ENCODE data around the gene SLIT1.
A peak's percentile ranks its signal among the peaks of the same experiment; 100 is the strongest.

Gene SLIT1

DNA sequence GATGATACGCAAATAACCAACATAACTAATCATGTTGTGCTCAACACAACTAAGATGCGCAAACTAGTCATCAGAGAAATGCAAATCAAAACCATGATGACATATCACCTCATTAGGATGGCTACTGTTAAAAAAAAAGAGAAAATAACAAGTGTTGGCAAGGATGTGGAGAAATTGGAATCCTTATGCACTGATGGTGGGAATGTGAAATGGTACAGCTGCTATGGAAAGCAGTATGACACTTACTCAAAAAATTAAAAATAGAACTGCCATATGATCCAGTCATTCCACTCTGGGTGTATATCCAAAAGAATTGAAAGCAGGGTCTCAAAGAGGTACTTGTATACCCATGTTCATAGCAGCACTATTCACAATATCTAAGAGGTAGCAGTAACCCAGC is 42.9 kb downstream of the SLIT1 start:
- TF ChIP-seq, protein P1, sequence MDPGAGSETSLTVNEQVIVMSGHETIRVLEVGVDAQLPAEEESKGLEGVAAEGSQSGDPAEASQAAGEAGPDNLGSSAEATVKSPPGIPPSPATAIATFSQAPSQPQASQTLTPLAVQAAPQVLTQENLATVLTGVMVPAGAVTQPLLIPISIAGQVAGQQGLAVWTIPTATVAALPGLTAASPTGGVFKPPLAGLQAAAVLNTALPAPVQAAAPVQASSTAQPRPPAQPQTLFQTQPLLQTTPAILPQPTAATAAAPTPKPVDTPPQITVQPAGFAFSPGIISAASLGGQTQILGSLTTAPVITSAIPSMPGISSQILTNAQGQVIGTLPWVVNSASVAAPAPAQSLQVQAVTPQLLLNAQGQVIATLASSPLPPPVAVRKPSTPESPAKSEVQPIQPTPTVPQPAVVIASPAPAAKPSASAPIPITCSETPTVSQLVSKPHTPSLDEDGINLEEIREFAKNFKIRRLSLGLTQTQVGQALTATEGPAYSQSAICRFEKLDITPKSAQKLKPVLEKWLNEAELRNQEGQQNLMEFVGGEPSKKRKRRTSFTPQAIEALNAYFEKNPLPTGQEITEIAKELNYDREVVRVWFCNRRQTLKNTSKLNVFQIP (CRISPR knock-in tag; IDR thresholded peaks at IDR 0.05; ENCODE audit: borderline replicate concordance, low read depth), result no peak
- TF ChIP-seq, protein P2, sequence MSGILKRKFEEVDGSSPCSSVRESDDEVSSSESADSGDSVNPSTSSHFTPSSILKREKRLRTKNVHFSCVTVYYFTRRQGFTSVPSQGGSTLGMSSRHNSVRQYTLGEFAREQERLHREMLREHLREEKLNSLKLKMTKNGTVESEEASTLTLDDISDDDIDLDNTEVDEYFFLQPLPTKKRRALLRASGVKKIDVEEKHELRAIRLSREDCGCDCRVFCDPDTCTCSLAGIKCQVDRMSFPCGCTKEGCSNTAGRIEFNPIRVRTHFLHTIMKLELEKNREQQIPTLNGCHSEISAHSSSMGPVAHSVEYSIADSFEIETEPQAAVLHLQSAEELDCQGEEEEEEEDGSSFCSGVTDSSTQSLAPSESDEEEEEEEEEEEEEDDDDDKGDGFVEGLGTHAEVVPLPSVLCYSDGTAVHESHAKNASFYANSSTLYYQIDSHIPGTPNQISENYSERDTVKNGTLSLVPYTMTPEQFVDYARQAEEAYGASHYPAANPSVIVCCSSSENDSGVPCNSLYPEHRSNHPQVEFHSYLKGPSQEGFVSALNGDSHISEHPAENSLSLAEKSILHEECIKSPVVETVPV (CRISPR knock-in tag; IDR thresholded peaks at IDR 0.05), result no peak
- TF ChIP-seq ISL1 (CRISPR knock-in tag; IDR thresholded peaks at IDR 0.05), result no peak
- no peak for TF ChIP-seq ZNF565 (CRISPR knock-in tag; conservative IDR thresholded peaks at IDR 0.05; ENCODE audit: low read depth)
- TF ChIP-seq ESRRG (CRISPR knock-in tag; IDR thresholded peaks at IDR 0.05), result no peak
- no peak for TF ChIP-seq TCF4 (CRISPR knock-in tag; IDR thresholded peaks at IDR 0.05; ENCODE audit: borderline replicate concordance)
- no peak for ATAC-seq

DNA sequence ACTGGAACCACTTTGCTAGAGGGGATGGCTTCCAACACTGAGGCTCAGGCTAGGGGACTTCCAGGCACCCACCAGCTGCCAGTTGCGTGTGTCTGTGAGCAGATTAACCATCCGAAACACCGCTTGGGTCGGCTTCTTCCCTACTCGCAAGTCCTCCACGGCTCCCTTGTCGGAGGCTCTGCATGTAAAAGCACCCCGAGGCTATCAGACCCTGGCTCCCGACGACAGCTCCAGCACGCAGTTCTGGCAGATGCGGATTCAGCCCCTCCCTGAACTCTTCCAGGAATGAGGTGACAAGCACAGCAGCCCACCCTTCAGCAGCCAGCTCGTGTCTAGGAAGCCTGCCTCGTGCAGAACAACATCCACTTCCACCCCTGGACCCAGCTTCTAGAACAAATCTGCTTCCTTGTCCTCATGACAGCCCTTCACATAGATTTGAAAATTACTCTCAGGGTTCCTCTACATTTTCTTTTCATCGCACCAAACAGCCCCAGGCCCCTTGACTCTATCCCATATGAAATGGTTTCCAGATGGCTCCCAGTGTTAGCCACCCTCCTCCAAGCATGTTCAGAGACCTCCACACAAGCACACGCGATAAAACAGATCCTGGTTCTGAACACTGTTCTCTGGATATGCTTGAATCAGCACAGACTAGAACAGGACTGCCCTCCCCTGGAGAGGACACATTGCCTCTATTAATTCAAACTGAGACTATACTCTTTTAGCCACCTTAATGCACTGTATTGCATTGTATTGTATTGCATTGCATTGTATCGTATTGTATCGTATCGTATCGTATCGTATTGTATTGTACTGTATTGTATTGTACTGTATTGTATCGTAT is 44.6 kb downstream of the SLIT1 start:
- ATAC-seq, result peak; percentile 25; the same call in 2 of the 3 replicates
- TF ChIP-seq TCF4 (CRISPR knock-in tag; IDR thresholded peaks at IDR 0.05; ENCODE audit: borderline replicate concordance), result peak; percentile 49; the same call in 1 of the 2 replicates
- TF ChIP-seq GLIS3 (CRISPR knock-in tag; IDR thresholded peaks at IDR 0.05), result no peak
- no peak for TF ChIP-seq ESRRG (CRISPR knock-in tag; IDR thresholded peaks at IDR 0.05)
- TF ChIP-seq ZC3H10 (CRISPR knock-in tag; IDR thresholded peaks at IDR 0.05), result no peak
- peak; percentile 92 for TF ChIP-seq ZNF70 (CRISPR knock-in tag; IDR thresholded peaks at IDR 0.05)
- TF ChIP-seq, protein P3, sequence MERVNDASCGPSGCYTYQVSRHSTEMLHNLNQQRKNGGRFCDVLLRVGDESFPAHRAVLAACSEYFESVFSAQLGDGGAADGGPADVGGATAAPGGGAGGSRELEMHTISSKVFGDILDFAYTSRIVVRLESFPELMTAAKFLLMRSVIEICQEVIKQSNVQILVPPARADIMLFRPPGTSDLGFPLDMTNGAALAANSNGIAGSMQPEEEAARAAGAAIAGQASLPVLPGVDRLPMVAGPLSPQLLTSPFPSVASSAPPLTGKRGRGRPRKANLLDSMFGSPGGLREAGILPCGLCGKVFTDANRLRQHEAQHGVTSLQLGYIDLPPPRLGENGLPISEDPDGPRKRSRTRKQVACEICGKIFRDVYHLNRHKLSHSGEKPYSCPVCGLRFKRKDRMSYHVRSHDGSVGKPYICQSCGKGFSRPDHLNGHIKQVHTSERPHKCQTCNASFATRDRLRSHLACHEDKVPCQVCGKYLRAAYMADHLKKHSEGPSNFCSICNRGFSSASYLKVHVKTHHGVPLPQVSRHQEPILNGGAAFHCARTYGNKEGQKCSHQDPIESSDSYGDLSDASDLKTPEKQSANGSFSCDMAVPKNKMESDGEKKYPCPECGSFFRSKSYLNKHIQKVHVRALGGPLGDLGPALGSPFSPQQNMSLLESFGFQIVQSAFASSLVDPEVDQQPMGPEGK (CRISPR knock-in tag; IDR thresholded peaks at IDR 0.05; ENCODE audit: borderline replicate concordance), result no peak
- TF ChIP-seq ZNF8 (CRISPR knock-in tag; IDR thresholded peaks at IDR 0.05), result no peak
- no peak for TF ChIP-seq ISL1 (CRISPR knock-in tag; IDR thresholded peaks at IDR 0.05)

DNA sequence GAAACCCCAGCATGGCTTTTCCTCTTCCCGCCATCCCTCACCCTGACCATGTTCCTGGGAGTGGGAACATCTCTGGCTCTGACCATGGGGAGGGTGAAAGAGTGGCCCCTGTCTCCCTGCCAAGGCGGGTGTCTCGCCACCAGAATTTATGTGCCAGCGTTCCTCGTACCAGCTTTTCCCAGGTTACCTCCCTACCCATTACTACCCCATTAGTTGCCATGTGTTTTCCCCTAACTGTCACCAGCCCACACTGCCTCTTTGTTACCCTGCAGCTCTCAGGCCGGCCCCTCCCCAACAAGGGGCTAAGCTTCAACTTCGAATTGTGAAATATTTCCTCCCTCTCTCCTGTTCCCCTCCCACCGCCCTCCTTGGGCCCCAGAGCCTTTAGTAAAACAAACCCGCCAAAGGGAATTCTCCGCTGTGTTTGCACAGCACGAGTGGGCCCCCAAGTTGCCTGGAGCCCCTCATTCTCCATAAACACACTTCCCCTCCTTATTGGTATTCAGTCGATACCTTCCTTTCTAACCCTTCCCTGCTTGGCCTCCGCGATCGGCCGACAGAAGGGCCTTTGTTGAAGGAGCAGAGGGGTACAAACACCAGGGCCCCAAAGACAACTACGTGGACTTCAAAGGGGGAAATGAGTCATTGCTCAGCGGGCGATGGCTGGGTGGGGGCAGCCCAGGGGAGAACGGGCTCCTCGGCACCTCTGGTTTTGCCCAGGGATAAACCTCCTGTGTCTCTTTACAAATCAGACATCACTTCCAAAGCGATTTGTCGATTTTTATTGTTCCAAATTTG is 45.5 kb downstream of the SLIT1 start:
- ATAC-seq, result no peak

DNA sequence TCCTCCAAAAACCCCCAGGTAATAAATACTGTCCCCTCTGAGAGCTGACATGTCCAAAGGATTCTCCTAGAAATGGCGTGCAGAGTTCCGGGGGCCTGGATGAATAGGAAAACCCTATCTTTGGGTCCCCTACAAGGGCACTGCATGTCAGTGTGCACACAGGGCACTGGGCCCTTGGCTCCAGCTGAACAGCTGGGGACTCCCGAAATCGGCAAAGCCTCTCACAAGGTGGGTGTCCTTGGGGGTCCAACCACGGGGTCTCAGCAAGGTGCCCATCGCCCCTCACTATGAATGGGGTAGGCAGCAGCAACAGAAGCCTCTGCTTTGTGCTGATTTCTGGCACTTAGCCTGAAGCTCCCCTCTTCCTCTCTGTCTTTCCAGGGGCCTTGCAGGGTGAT is 46.1 kb downstream of the SLIT1 start:
- ATAC-seq, result no peak
- TF ChIP-seq ZNF565 (CRISPR knock-in tag; conservative IDR thresholded peaks at IDR 0.05; ENCODE audit: low read depth) (no peak), ZC3H10 (CRISPR knock-in tag; IDR thresholded peaks at IDR 0.05) (no peak), ZNF8 (CRISPR knock-in tag; IDR thresholded peaks at IDR 0.05) (no peak), ESRRG (CRISPR knock-in tag; IDR thresholded peaks at IDR 0.05) (no peak), OSR1 (CRISPR knock-in tag; IDR thresholded peaks at IDR 0.05) (no peak), GLIS3 (CRISPR knock-in tag; IDR thresholded peaks at IDR 0.05) (no peak), ARNTL (CRISPR knock-in tag; IDR thresholded peaks at IDR 0.05; ENCODE audit: borderline replicate concordance, low read depth) (no peak), ZNF70 (CRISPR knock-in tag; IDR thresholded peaks at IDR 0.05) (no peak), PPARA (CRISPR knock-in tag; IDR thresholded peaks at IDR 0.05; ENCODE audit: borderline replicate concordance) (no peak), SNAI2 (CRISPR knock-in tag; IDR thresholded peaks at IDR 0.05) (no peak)
- TF ChIP-seq, protein P1 (CRISPR knock-in tag; IDR thresholded peaks at IDR 0.05; ENCODE audit: borderline replicate concordance, low read depth), result no peak
- TF ChIP-seq, protein P4, sequence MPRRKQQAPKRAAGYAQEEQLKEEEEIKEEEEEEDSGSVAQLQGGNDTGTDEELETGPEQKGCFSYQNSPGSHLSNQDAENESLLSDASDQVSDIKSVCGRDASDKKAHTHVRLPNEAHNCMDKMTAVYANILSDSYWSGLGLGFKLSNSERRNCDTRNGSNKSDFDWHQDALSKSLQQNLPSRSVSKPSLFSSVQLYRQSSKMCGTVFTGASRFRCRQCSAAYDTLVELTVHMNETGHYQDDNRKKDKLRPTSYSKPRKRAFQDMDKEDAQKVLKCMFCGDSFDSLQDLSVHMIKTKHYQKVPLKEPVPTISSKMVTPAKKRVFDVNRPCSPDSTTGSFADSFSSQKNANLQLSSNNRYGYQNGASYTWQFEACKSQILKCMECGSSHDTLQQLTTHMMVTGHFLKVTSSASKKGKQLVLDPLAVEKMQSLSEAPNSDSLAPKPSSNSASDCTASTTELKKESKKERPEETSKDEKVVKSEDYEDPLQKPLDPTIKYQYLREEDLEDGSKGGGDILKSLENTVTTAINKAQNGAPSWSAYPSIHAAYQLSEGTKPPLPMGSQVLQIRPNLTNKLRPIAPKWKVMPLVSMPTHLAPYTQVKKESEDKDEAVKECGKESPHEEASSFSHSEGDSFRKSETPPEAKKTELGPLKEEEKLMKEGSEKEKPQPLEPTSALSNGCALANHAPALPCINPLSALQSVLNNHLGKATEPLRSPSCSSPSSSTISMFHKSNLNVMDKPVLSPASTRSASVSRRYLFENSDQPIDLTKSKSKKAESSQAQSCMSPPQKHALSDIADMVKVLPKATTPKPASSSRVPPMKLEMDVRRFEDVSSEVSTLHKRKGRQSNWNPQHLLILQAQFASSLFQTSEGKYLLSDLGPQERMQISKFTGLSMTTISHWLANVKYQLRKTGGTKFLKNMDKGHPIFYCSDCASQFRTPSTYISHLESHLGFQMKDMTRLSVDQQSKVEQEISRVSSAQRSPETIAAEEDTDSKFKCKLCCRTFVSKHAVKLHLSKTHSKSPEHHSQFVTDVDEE (CRISPR knock-in tag; IDR thresholded peaks at IDR 0.05), result no peak
- TF ChIP-seq, protein P2 (CRISPR knock-in tag; IDR thresholded peaks at IDR 0.05), result no peak

More for the DNA sequence above, 45.5 kb downstream of the SLIT1 start:
- TF ChIP-seq ZNF8 (CRISPR knock-in tag; IDR thresholded peaks at IDR 0.05) (no peak), TCF4 (CRISPR knock-in tag; IDR thresholded peaks at IDR 0.05; ENCODE audit: borderline replicate concordance) (no peak), PPARA (CRISPR knock-in tag; IDR thresholded peaks at IDR 0.05; ENCODE audit: borderline replicate concordance) (no peak)
- TF ChIP-seq, protein P2 (CRISPR knock-in tag; IDR thresholded peaks at IDR 0.05), result no peak
